ENCODE measurements around the gene UQCRC1.

The UQCRC1 gene

GRCh38 chr3:48567090-48567489, 42.4 kb downstream of the UQCRC1 start:
- no peak overlapping the region for H4K8ac ChIP-seq (ENCODE audit: low read depth, low read length)
- no peaks in the 10 kb centered on the region for H3K4me1 ChIP-seq (ENCODE audit: control insufficient read depth, low read depth, low read length)
- H3K36me3 ChIP-seq (ENCODE audit: control insufficient read depth, insufficient read depth, low read length), result no peaks in the 10 kb centered on the region
- no peaks in the 10 kb centered on the region for H3K27me3 ChIP-seq (ENCODE audit: insufficient read depth, low read length, poor library complexity)
- no peak overlapping the region for H2BK15ac ChIP-seq (replicated peaks; ENCODE audit: low read depth)
- no peaks in the 10 kb centered on the region for H3K79me2 ChIP-seq (ENCODE audit: control insufficient read depth, insufficient read depth, low read length)
- H3K4me3 ChIP-seq (ENCODE audit: low read length), result no peak overlapping the region
- H3K27ac ChIP-seq (ENCODE audit: low read depth, low read length), result no peak overlapping the region
- H3K9ac ChIP-seq (ENCODE audit: low read length), result no peak overlapping the region
- H3K79me1 ChIP-seq (ENCODE audit: low read length), result no peaks in the 10 kb centered on the region
- no peak overlapping the region for H2BK120ac ChIP-seq (ENCODE audit: low read depth, low read length)
- H3K18ac ChIP-seq (ENCODE audit: low read length), result no peak overlapping the region
- no peak overlapping the region for H3K23ac ChIP-seq (ENCODE audit: low read length)
- WGBS (ENCODE audit: extremely low coverage, insufficient coverage, low lambda C conversion rate), result no CpG with 5 or more reads among the region's 5 CpGs
- no peak overlapping the region for H4K5ac ChIP-seq (ENCODE audit: low read length)
- H3K4ac ChIP-seq (ENCODE audit: low read depth, low read length), result no peak overlapping the region
- no peak overlapping the region for H3K4me2 ChIP-seq (ENCODE audit: low read length)
- no peak overlapping the region for H3K56ac ChIP-seq (ENCODE audit: low read length)
- no peak overlapping the region for H2AK5ac ChIP-seq (ENCODE audit: low read length)
- H2BK5ac ChIP-seq (ENCODE audit: low read length), result no peak overlapping the region
- no peak for DNase-seq

- WGBS (ENCODE audit: extremely low coverage, insufficient coverage, low lambda C conversion rate), result no CpG with 5 or more reads among the region's 9 CpGs
- H3K27ac ChIP-seq (ENCODE audit: low read depth, low read length), result no peak overlapping the region
Measured at GRCh38 chr3:48566401-48566760, 43.1 kb downstream of the UQCRC1 start.

GRCh38 chr3:48565591-48566400, 43.6 kb downstream of the UQCRC1 start:
- H3K27ac ChIP-seq (ENCODE audit: low read depth, low read length), result no peak overlapping the region
- no peaks in the 10 kb centered on the region for H3K4me1 ChIP-seq (ENCODE audit: control insufficient read depth, low read depth, low read length)
- no peak overlapping the region for H3K4me3 ChIP-seq (ENCODE audit: low read length)
- no peak overlapping the region for H3K56ac ChIP-seq (ENCODE audit: low read length)
- no peak overlapping the region for H2BK120ac ChIP-seq (ENCODE audit: low read depth, low read length)
- H3K4ac ChIP-seq (ENCODE audit: low read depth, low read length), result no peak overlapping the region
- H2AK5ac ChIP-seq (ENCODE audit: low read length), result no peak overlapping the region
- no peak overlapping the region for H3K18ac ChIP-seq (ENCODE audit: low read length)
- H2BK15ac ChIP-seq (replicated peaks; ENCODE audit: low read depth), result no peak overlapping the region
- no peak overlapping the region for H2BK5ac ChIP-seq (ENCODE audit: low read length)
- no peaks in the 10 kb centered on the region for H3K27me3 ChIP-seq (ENCODE audit: insufficient read depth, low read length, poor library complexity)
- H4K8ac ChIP-seq (ENCODE audit: low read depth, low read length), result no peak overlapping the region
- no peak overlapping the region for H3K23ac ChIP-seq (ENCODE audit: low read length)
- no CpG with 5 or more reads among the region's 7 CpGs for WGBS (ENCODE audit: extremely low coverage, insufficient coverage, low lambda C conversion rate)
- no peak for DNase-seq
- no peak overlapping the region for H3K4me2 ChIP-seq (ENCODE audit: low read length)
- H3K79me1 ChIP-seq (ENCODE audit: low read length), result no peaks in the 10 kb centered on the region
- no peak overlapping the region for H3K9ac ChIP-seq (ENCODE audit: low read length)
- no peaks in the 10 kb centered on the region for H3K79me2 ChIP-seq (ENCODE audit: control insufficient read depth, insufficient read depth, low read length)
- H4K5ac ChIP-seq (ENCODE audit: low read length), result no peak overlapping the region
- H3K36me3 ChIP-seq (ENCODE audit: control insufficient read depth, insufficient read depth, low read length), result no peaks in the 10 kb centered on the region

More at GRCh38 chr3:48566401-48566760, 43.1 kb downstream of the UQCRC1 start:
- H3K4me3 ChIP-seq (ENCODE audit: low read length), result no peak overlapping the region
- H2BK5ac ChIP-seq (ENCODE audit: low read length), result no peak overlapping the region
- no peak overlapping the region for H2AK5ac ChIP-seq (ENCODE audit: low read length)
- H3K4me2 ChIP-seq (ENCODE audit: low read length), result no peak overlapping the region
- no peak overlapping the region for H4K5ac ChIP-seq (ENCODE audit: low read length)
- no peak for DNase-seq
- H3K27me3 ChIP-seq (ENCODE audit: insufficient read depth, low read length, poor library complexity), result no peaks in the 10 kb centered on the region
- no peak overlapping the region for H3K4ac ChIP-seq (ENCODE audit: low read depth, low read length)
- H3K79me2 ChIP-seq (ENCODE audit: control insufficient read depth, insufficient read depth, low read length), result no peaks in the 10 kb centered on the region
- no peak overlapping the region for H3K9ac ChIP-seq (ENCODE audit: low read length)
- H3K18ac ChIP-seq (ENCODE audit: low read length), result no peak overlapping the region
- H3K79me1 ChIP-seq (ENCODE audit: low read length), result no peaks in the 10 kb centered on the region
- no peak overlapping the region for H3K56ac ChIP-seq (ENCODE audit: low read length)
- H3K23ac ChIP-seq (ENCODE audit: low read length), result no peak overlapping the region
- H2BK15ac ChIP-seq (replicated peaks; ENCODE audit: low read depth), result no peak overlapping the region
- H3K4me1 ChIP-seq (ENCODE audit: control insufficient read depth, low read depth, low read length), result no peaks in the 10 kb centered on the region
- no peak overlapping the region for H2BK120ac ChIP-seq (ENCODE audit: low read depth, low read length)
- H4K8ac ChIP-seq (ENCODE audit: low read depth, low read length), result no peak overlapping the region
- no peaks in the 10 kb centered on the region for H3K36me3 ChIP-seq (ENCODE audit: control insufficient read depth, insufficient read depth, low read length)

GRCh38 chr3:48565186-48565585, 44.3 kb downstream of the UQCRC1 start:
- no peak overlapping the region for H4K5ac ChIP-seq (ENCODE audit: low read length)
- H3K18ac ChIP-seq (ENCODE audit: low read length), result no peak overlapping the region
- no peak overlapping the region for H3K23ac ChIP-seq (ENCODE audit: low read length)
- no peak overlapping the region for H2BK15ac ChIP-seq (replicated peaks; ENCODE audit: low read depth)
- H2BK120ac ChIP-seq (ENCODE audit: low read depth, low read length), result no peak overlapping the region
- H3K9ac ChIP-seq (ENCODE audit: low read length), result no peak overlapping the region
- no peaks in the 10 kb centered on the region for H3K36me3 ChIP-seq (ENCODE audit: control insufficient read depth, insufficient read depth, low read length)
- H3K4me3 ChIP-seq (ENCODE audit: low read length), result no peak overlapping the region
- H3K27ac ChIP-seq (ENCODE audit: low read depth, low read length), result no peak overlapping the region
- no peaks in the 10 kb centered on the region for H3K79me2 ChIP-seq (ENCODE audit: control insufficient read depth, insufficient read depth, low read length)
- no peak overlapping the region for H3K56ac ChIP-seq (ENCODE audit: low read length)
- no peak overlapping the region for H2AK5ac ChIP-seq (ENCODE audit: low read length)
- H2BK5ac ChIP-seq (ENCODE audit: low read length), result no peak overlapping the region
- WGBS (ENCODE audit: extremely low coverage, insufficient coverage, low lambda C conversion rate), result no CpG with 5 or more reads among the region's 11 CpGs
- H3K4me1 ChIP-seq (ENCODE audit: control insufficient read depth, low read depth, low read length), result peaks cover 2% of the 10 kb centered on the region
- H4K8ac ChIP-seq (ENCODE audit: low read depth, low read length), result no peak overlapping the region
- H3K4ac ChIP-seq (ENCODE audit: low read depth, low read length), result no peak overlapping the region
- DNase-seq, result no peak
- H3K27me3 ChIP-seq (ENCODE audit: insufficient read depth, low read length, poor library complexity), result no peaks in the 10 kb centered on the region
- no peak overlapping the region for H3K4me2 ChIP-seq (ENCODE audit: low read length)
- H3K79me1 ChIP-seq (ENCODE audit: low read length), result no peaks in the 10 kb centered on the region

GRCh38 chr3:48564667-48565066, 44.8 kb downstream of the UQCRC1 start:
- no CpG with 5 or more reads among the region's 11 CpGs for WGBS (ENCODE audit: extremely low coverage, insufficient coverage, low lambda C conversion rate)
- H3K9ac ChIP-seq (ENCODE audit: low read length), result no peak overlapping the region

GRCh38 chr3:48564022-48564421, 45.4 kb downstream of the UQCRC1 start:
- no peak for DNase-seq
- WGBS (ENCODE audit: extremely low coverage, insufficient coverage, low lambda C conversion rate), result no CpG with 5 or more reads among the region's 10 CpGs
- H4K5ac ChIP-seq (ENCODE audit: low read length), result no peak overlapping the region
- no peak overlapping the region for H2BK15ac ChIP-seq (replicated peaks; ENCODE audit: low read depth)
- H3K4me3 ChIP-seq (ENCODE audit: low read length), result no peak overlapping the region
- H3K27me3 ChIP-seq (ENCODE audit: insufficient read depth, low read length, poor library complexity), result no peaks in the 10 kb centered on the region
- H3K56ac ChIP-seq (ENCODE audit: low read length), result no peak overlapping the region
- no peak overlapping the region for H3K27ac ChIP-seq (ENCODE audit: low read depth, low read length)
- H3K18ac ChIP-seq (ENCODE audit: low read length), result no peak overlapping the region
- H2AK5ac ChIP-seq (ENCODE audit: low read length), result no peak overlapping the region
- no peak overlapping the region for H3K23ac ChIP-seq (ENCODE audit: low read length)
- no peaks in the 10 kb centered on the region for H3K79me2 ChIP-seq (ENCODE audit: control insufficient read depth, insufficient read depth, low read length)
- H4K8ac ChIP-seq (ENCODE audit: low read depth, low read length), result no peak overlapping the region
- H2BK5ac ChIP-seq (ENCODE audit: low read length), result no peak overlapping the region
- H3K79me1 ChIP-seq (ENCODE audit: low read length), result no peaks in the 10 kb centered on the region
- H3K36me3 ChIP-seq (ENCODE audit: control insufficient read depth, insufficient read depth, low read length), result no peaks in the 10 kb centered on the region
- no peak overlapping the region for H3K4ac ChIP-seq (ENCODE audit: low read depth, low read length)
- peaks cover 2% of the 10 kb centered on the region for H3K4me1 ChIP-seq (ENCODE audit: control insufficient read depth, low read depth, low read length)
- H2BK120ac ChIP-seq (ENCODE audit: low read depth, low read length), result no peak overlapping the region
- no peak overlapping the region for H3K4me2 ChIP-seq (ENCODE audit: low read length)
- no peak overlapping the region for H3K9ac ChIP-seq (ENCODE audit: low read length)

More at GRCh38 chr3:48564667-48565066, 44.8 kb downstream of the UQCRC1 start:
- Histone ChIP-seq H2BK120ac (ENCODE audit: low read depth, low read length) (no peak overlapping the region), H3K27ac (ENCODE audit: low read depth, low read length) (no peak overlapping the region), H2BK5ac (ENCODE audit: low read length) (no peak overlapping the region), H3K79me2 (ENCODE audit: control insufficient read depth, insufficient read depth, low read length) (no peaks in the 10 kb centered on the region), H4K8ac (ENCODE audit: low read depth, low read length) (no peak overlapping the region), H3K23ac (ENCODE audit: low read length) (no peak overlapping the region), H3K4me3 (ENCODE audit: low read length) (no peak overlapping the region), H3K27me3 (ENCODE audit: insufficient read depth, low read length, poor library complexity) (no peaks in the 10 kb centered on the region), H4K5ac (ENCODE audit: low read length) (no peak overlapping the region), H2AK5ac (ENCODE audit: low read length) (no peak overlapping the region), H3K4me2 (ENCODE audit: low read length) (no peak overlapping the region), H3K56ac (ENCODE audit: low read length) (no peak overlapping the region), H3K4ac (ENCODE audit: low read depth, low read length) (no peak overlapping the region), H3K36me3 (ENCODE audit: control insufficient read depth, insufficient read depth, low read length) (no peaks in the 10 kb centered on the region), H3K18ac (ENCODE audit: low read length) (no peak overlapping the region), H3K4me1 (ENCODE audit: control insufficient read depth, low read depth, low read length) (peaks cover 2% of the 10 kb centered on the region), H2BK15ac (replicated peaks; ENCODE audit: low read depth) (no peak overlapping the region), H3K79me1 (ENCODE audit: low read length) (no peaks in the 10 kb centered on the region)
- DNase-seq, result no peak

Measured in mesendoderm (in vitro differentiated cells).